ENCODE results near the gene DPYD. TPM values are rescaled to one million over a fixed set of nuclear protein-coding genes. Genes with fewer than 3 reads are reported as not detected.

DPYD gene
- total and polyA plus RNA-seq, 7 donors: 6.0 to 56.1 (median 40.2) TPM

DNA sequence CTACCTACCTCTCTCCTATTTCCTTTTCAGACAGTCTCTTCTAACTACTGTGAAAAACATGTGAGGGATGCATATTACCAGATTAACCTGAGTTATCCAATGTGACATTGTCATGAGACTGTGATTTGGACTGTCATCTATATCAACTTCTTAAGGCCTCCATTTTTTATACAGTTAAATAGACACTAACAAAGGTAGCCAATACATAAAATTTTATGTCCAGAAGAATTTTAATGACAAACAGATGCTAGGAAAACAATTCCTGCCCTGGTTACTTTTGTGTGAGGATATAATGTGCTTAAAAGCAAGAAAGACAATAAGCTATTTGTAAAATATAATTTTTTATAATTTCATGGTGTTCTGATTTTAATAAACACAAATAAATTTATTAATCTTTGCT is 136.2 kb downstream of the DPYD start:
- Histone ChIP-seq H3K27ac (no peak overlapping the region), H3K4me1 (peaks cover 0 to 9% (median 2%) of the 10 kb centered on the region in 4 donors), H3K4me3 (no peak overlapping the region), H3K27me3 (no peaks in the 10 kb centered on the region), H3K36me3 (no peaks in the 10 kb centered on the region), H3K9me3 (no peaks in the 10 kb centered on the region)
- no peak for TF ChIP-seq POLR2AphosphoS5 (IDR thresholded peaks at IDR 0.05)
- TF ChIP-seq POLR2A (IDR thresholded peaks at IDR 0.05): no peak
- TF ChIP-seq EP300 (IDR thresholded peaks at IDR 0.05): no peak
- TF ChIP-seq, protein P1, sequence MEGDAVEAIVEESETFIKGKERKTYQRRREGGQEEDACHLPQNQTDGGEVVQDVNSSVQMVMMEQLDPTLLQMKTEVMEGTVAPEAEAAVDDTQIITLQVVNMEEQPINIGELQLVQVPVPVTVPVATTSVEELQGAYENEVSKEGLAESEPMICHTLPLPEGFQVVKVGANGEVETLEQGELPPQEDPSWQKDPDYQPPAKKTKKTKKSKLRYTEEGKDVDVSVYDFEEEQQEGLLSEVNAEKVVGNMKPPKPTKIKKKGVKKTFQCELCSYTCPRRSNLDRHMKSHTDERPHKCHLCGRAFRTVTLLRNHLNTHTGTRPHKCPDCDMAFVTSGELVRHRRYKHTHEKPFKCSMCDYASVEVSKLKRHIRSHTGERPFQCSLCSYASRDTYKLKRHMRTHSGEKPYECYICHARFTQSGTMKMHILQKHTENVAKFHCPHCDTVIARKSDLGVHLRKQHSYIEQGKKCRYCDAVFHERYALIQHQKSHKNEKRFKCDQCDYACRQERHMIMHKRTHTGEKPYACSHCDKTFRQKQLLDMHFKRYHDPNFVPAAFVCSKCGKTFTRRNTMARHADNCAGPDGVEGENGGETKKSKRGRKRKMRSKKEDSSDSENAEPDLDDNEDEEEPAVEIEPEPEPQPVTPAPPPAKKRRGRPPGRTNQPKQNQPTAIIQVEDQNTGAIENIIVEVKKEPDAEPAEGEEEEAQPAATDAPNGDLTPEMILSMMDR (IDR thresholded peaks at IDR 0.05): no peak
- no peak for DNase-seq
- intact Hi-C loops (cut with DNase I): no loop called here

DNA sequence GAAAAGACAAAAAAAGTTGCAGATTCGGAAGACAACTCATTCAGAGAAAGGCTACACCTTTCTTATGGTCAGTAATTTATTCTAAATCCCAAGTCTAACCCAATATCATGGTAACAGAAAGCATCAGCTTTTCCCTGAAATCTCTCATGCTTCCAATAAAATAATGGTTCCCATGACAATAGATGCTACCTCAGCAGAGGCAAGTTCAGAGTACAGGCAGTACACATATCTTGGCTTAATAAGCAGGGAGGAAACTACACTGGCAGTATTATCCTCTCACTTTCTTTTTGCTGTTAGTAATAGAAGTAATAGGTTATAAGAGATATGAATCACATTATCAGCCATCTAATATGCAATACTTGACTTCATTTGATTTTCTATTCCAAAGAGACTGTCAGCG is 137.1 kb downstream of the DPYD start:
- TF ChIP-seq POLR2A (IDR thresholded peaks at IDR 0.05): no peak
- 92 to 95% methylated on average over 2 of the region's 2 CpGs for WGBS, 2 donors
- Histone ChIP-seq H3K27me3 (no peaks in the 10 kb centered on the region), H3K4me3 (no peak overlapping the region), H3K9me3 (no peaks in the 10 kb centered on the region), H3K36me3 (no peaks in the 10 kb centered on the region), H3K27ac (no peak overlapping the region), H3K4me1 (peaks cover 0 to 9% (median 2%) of the 10 kb centered on the region in 4 donors)
- DNase-seq: no peak
- intact Hi-C loops (cut with DNase I): no loop called here

DNA sequence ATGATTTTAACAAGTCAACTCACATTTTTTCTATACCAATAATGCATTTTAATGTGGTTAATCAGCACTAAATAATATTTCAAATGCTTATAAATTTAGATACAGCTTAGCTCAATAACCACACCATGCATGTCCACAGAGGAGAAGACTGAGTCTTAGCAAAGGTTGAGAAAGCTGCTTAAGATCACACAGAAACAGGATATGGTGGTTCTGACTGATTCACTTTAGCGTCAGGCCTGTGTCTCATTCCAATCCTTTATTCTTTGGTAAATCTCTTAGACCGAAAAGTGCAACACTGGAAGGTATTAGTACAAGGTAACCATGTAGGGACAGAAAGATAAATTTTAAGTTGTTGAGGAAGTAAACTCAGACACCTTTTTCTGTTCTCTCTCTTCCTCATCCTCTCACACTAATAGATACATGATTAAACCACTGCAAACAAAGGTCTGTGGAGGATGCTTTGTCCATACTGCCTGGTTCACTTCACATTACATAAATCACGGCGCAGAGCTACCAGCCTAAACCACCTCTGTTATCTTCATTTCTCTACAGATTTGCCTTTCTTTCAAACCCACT is 139.0 kb downstream of the DPYD start:
- no peaks in the 10 kb centered on the region for H3K9me3 ChIP-seq
- no peak for DNase-seq
- no peak overlapping the region for H3K27ac ChIP-seq
- H3K4me3 ChIP-seq: no peak overlapping the region
- H3K4me1 ChIP-seq: peaks cover 0 to under 1% (median 0%) of the 10 kb centered on the region in 4 donors
- H3K36me3 ChIP-seq: no peaks in the 10 kb centered on the region
- 91% methylated on average over 4 of the region's 4 CpGs for WGBS, 2 donors
- intact Hi-C loops (cut with DNase I): no loop called here
- no peak for TF ChIP-seq POLR2AphosphoS5 (IDR thresholded peaks at IDR 0.05)
- TF ChIP-seq EP300 (IDR thresholded peaks at IDR 0.05): no peak
- no peak for TF ChIP-seq POLR2A (IDR thresholded peaks at IDR 0.05)
- TF ChIP-seq, protein P1 (IDR thresholded peaks at IDR 0.05): no peak
- no peaks in the 10 kb centered on the region for H3K27me3 ChIP-seq

DNA sequence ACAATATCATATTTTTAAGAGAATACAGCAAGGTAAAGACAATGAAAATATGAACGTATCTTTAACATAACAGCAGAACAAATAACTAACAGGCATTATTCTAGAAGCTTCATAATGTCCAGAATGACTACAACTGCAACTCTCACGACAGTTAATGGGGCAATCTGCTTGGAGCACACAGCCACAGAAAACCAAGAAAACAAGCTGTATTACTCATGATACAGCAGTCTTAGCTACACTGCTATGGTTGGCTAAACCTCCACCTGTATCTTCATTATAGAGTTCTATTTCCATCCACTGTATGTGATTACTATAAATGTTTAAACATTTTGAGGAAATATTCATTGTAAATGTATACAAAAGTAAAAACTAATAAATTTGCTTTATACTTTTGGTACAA is 139.9 kb downstream of the DPYD start:
- 79 to 85% methylated on average over 2 of the region's 2 CpGs for WGBS, 2 donors
- intact Hi-C loops (cut with DNase I): no loop called here
- no peaks in the 10 kb centered on the region for H3K4me1 ChIP-seq
- H3K9me3 ChIP-seq: no peaks in the 10 kb centered on the region
- H3K27me3 ChIP-seq: no peaks in the 10 kb centered on the region
- no peaks in the 10 kb centered on the region for H3K36me3 ChIP-seq
- H3K4me3 ChIP-seq: no peak overlapping the region
- no peak for DNase-seq
- no peak overlapping the region for H3K27ac ChIP-seq
- TF ChIP-seq POLR2AphosphoS5 (IDR thresholded peaks at IDR 0.05) (no peak), POLR2A (IDR thresholded peaks at IDR 0.05) (no peak), EP300 (IDR thresholded peaks at IDR 0.05) (no peak)
- TF ChIP-seq, protein P1 (IDR thresholded peaks at IDR 0.05): no peak

DNA sequence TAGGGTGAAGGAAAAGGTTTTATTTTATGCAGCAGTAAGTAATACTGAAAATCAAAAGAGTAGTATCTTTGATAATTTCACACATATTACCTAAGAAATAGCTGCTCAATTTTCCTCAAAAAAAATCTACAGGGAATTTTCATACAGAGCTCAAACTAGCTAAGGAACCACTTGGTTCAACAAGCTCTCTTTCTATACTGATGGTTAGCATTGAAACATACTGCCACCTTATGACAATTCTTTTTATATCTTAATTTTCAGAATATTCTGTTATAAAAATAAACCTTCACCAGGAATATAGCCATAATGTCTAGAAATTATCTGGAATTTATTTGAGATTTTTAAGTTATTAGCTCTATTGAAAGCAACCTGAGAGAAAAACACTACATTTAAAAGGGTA is 142.1 kb downstream of the DPYD start:
- Histone ChIP-seq H3K4me1 (no peaks in the 10 kb centered on the region), H3K9me3 (no peaks in the 10 kb centered on the region), H3K4me3 (no peak overlapping the region), H3K27me3 (no peaks in the 10 kb centered on the region), H3K27ac (no peak overlapping the region), H3K36me3 (no peaks in the 10 kb centered on the region)
- intact Hi-C loops (cut with DNase I): no loop called here
- TF ChIP-seq EP300 (IDR thresholded peaks at IDR 0.05) (no peak), POLR2A (IDR thresholded peaks at IDR 0.05) (no peak), POLR2AphosphoS5 (IDR thresholded peaks at IDR 0.05) (no peak)
- TF ChIP-seq, protein P1 (IDR thresholded peaks at IDR 0.05): no peak
- no peak for DNase-seq

Data from sigmoid colon (tissue), 7 donors.